Limb (tissue), 2 donors: Measurements from ENCODE around the gene TMEM97.
"Not testable (repeated sequence)": the region's sequence is repeated elsewhere in the genome, so short reads cannot be mapped to it uniquely, and the experiment has no call there.

Experiments used
- DNase-seq, 2 donors: peaks; one replicate each; pipeline ENCODE4 v3.0.0-alpha.2; 2016; ENCODE audit errors: extremely low spot score in 2 of 2

Gene TMEM97

DNA sequence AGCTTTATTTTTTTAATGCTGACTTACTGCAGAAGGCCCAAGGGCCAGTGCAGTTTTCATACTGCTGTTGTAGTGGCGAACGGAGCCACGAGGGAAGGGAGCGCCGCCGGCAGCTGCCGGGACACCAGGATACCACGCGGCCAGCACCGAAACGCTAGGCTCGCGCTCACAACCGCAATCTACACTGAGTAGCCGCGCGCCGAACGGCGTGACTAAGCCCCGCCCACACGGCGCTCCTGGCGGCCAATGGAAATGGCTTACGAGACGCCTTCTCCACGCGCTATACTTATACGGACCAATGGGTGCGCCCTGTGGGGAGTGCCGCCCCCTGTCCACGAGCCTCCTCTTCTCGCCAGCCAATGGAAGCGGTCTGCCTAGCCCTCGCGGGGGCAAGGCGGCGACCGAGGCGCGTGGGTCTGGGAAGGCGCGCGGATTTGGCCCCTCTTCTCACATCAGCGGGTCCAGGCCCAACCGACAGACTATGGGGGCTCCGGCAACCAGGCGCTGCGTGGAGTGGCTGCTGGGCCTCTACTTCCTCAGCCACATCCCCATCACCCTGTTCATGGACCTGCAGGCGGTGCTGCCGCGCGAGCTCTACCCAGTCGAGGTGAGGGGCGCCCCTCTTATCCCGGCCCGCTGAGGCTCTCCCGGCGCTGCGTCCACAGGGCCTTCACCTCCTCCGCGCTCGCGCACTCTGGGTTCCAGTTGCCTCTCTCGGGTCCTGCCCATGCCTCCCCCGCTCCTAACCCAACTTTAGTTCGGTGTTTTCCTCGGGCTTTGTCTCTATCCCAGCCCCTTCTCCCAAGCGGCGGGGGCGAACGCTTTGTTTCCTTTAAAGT lies at the start of gene TMEM97:
Gene TMEM97 (plus strand): TSS at position 442 of the 839 bp plus-strand sequence. CDS start 40 bp downstream, at position 482.
- DNase-seq: peak; percentile 96 to 98

DNA sequence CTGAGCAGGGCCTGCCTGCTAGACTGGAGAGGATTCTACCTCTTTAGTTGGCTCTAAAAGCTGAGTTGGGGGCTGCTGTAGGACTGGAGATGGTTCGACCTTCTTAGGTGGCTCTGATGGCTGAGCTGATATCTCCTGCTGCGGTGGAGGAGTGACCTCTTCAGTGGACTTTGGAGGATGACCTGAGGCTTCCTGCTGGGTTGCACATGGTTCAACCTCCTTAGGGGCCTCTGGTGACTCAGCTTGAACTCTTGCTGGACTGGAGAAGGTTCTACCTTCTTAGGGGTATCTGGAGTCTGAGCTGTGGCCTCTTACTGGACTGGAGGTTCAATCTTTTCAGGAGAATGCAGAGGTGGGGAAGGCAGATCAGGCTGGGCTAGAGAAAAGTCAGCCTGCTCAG lies 48.9 kb upstream of the TMEM97 start:
- no peak for DNase-seq

DNA sequence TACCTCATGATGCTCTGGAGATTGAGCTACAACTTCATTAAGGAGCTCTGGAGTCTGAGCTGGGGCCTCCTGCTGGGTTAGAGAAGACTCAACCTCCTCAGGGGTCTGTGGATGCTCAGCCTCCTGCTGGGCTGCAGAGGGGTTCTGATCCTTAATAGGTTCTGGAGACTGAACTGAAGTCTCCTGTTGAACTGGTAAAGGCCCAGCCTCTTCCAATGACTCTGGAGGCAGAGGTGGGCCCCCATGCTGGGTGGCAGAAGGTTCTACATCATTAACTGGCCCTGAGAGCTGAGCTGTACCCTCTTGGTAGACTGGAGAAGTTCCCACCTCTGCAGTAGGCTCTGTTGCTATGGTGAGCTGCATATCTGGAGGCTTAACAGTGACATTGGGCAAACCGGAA lies 48.1 kb upstream of the TMEM97 start:
- no peak for DNase-seq

DNA sequence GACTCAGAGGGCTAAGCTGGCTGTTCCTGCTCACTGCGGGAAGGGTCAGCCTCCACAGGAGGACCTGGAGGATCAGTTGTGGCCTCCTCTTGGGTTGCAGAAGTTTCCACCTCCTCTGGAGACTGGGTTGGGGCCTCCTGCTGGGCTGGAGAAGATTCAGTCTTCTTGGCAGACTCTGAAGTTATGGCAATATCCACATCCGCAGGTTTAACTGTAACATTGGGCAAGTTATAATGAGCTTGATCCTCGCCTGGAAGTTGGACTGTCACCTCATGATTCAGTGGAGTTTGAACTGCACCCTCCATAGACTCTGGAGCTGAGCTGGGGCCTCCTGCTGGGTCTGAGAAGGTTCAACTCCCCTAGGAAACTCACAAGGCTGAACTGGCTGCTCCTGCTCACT lies 47.6 kb upstream of the TMEM97 start:
- no peak for DNase-seq

DNA sequence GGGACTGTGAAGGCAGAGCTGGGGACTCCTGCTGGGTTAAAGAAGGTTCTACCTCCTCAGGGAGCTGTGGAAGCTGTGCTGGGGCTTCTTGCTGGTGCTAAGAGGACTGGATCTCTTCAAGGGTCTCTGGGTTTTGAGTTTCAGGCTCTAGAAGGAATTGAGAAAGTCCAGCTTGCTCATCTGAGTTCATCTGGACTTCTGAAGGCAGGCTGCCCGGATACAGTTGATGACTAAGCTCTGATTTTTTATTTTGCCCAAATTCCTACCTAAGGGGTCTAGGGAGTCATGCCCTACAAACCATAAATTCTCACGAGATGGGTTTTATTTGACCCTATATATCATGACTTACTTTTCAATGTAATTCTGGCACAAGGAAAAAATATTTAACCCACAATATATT lies 46.8 kb upstream of the TMEM97 start:
- DNase-seq: no peak

DNA sequence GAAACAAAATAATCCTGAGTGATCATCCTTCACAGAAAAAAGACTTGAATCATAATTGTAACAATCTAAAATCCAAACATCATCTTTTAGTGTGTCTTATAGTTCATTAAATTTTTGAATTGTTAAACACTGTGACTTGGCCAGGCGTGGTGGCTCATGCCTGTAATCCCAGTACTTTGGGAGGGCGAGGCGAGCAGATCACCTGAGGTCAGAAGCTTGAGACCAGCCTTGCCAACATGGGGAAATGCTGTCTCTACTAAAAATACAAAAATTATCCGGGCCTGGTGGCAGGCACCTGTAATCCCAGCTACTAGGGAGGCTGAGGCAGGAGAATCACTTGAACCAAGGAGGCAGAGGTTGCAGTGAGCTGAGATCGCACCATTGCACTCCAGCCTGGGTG lies 45.7 kb upstream of the TMEM97 start:
- not testable (repeated sequence) for DNase-seq

DNA sequence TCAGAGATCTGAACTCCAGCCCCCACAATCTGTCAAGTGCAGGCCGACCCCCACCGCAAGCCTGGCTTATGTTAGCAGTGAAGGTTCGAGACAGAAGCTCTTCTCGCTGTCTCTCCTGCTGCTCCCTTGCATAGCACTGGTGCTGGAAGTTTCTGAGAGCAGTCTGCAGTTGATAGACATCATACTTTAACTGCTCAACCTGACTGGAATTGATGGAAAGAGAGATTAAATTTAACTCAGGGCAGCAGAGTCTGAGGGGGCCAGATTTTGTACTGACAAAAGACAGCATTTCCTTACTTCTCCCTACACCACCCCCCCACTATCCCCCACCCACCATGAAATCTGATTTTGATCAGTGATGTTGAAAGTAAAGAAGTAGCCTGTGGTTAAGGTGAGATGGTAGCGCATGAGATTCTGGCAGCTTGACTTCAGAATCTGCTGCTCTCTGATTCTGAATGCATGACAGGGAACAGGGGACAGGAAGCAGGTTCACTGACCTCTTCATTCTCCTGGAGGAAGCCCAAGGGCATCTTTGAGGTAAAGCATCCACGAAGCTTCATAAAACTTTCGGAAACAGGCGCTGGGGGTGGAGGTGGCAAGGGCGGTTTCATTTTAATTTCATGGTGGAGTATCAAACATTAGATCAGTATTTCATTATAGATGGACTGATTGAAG lies 44.3 kb upstream of the TMEM97 start:
- no peak for DNase-seq

DNA sequence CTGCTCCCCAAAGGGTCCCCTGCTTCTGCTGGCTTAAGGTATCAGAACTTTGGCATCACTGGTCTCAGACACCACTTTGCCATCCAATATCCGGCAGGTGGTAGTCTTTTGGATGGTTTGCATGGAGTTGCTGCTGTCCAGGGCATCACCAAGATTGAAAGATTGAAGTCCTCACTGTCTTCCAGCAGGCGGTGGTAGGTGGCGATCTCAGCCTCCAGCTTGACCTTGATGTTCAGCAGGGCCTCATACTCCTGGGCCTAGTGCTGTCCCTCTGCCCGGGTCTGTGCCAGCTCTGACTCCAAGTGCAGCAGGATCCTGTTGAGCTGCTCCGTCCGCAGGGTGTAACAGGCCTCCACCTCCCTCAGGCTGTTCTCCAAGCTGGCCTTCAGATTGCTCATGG lies 43.0 kb upstream of the TMEM97 start:
- DNase-seq: no peak

DNA sequence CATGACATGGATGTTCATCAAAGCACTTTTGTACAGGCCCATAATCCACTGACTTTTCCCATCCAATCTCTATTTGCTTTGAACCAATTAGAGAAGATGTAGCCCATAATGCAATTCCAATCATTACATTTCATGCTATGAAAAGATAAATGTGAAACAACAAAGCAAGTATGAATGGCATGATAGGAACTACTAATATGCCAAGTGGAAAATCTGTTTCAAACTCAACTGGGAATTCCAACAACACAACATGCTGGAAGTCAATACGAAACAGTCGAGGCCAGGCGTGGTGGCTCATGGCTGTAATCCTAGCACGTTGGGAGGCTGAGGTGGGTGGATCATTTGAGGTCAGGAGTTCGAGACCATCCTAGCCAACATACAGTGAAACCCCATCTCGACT lies 39.6 kb upstream of the TMEM97 start:
- no peak for DNase-seq

DNA sequence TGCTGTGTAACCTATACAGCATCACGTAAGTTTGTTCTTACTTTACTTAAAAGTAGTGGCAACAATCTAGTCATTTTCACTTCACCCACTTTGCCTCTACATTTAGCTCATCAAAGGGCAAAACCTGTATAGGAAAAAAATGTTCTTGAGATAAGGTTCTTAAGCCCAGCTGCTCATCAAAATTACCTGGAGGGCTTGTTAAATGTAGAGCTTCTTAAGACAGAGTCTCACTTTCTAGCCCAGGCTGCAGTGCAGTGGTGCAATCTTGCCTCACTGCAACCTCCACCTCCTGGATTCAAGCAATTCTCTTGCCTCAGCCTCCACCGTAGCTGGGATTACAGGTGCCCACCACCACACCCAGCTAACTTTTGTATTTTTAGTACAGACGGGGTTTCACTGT lies 38.2 kb upstream of the TMEM97 start:
- DNase-seq: no peak

DNA sequence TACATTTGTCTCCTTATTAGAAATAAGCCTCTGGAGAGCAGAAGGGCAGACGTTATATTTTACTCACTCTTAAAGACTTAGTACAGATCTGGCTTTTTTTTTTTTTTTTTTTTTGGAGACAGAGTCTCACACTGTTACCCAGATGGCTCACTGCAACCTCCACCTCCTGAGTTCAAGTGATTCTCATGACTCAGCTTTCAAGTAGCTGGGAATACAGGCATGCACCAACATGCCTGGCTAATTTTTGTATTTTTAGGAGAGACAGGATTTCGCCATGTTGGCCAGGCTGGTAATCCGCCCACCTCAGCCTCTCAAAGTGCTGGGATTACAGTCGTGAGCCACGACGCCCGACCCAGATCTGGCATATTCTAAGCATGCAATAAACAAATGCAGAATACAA lies 36.4 kb upstream of the TMEM97 start:
- DNase-seq: no peak

DNA sequence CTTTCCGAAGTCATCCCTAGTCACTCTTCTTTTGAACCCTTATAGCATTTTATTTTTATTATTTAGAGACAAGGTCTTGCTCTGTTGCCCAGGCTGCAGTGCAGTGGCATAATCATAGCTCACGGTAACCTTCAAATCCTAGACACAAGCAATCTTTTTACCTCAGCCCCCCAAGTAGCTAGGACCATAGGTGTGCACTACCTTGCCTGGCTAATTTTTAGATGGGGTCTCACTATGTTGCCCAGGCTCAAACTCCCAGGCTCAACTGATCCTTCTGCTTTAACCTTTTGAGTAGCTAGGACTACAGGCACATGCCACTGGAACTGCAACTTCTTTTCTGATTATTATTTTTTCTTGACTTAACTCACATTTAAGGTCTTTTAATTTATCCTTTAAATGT lies 33.0 kb upstream of the TMEM97 start:
- DNase-seq: no peak

DNA sequence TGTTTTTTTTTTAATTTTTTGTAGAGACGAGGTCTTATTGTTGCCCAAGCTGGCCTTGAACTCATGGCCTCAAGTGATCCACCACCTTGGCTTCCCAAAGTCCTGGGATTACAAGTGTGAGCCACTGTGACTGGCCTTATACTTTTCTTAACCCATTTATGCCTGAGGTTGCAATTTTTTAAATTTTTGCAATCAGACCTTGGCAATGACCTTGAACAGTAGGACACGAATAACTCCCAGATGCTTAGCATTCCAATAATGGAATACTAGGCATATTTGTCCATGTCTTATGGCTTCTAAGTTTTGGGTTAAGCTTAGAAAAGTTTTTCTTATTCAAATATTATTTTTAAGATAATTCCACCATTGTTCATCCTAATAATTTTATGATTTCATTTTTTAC lies 28.3 kb upstream of the TMEM97 start:
- no peak for DNase-seq

DNA sequence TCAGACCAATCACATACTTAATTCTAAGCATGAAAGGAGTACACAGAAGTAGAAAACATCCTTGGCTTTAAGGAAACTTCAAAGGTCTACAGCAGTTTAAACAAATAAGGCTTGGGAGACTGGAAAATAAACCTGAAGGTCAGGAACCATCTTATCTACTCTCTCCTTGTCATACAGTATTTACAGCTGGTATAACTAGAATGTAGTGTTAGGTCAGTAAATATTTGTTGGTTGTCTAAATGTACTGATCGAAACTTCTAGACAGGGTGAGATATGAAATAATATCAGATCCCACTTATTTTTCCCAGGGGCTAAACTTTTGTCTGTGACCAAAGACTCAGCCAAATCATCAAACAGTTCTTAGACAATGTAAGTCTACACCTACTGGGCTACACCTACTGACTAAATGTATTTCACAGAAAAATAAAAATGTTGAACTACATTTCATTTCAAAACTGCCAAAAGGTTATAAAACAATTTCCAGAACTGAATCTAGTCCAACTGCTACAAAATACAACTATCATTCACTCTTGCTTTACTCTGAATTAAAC lies 27.1 kb upstream of the TMEM97 start:
- no peak for DNase-seq

DNA sequence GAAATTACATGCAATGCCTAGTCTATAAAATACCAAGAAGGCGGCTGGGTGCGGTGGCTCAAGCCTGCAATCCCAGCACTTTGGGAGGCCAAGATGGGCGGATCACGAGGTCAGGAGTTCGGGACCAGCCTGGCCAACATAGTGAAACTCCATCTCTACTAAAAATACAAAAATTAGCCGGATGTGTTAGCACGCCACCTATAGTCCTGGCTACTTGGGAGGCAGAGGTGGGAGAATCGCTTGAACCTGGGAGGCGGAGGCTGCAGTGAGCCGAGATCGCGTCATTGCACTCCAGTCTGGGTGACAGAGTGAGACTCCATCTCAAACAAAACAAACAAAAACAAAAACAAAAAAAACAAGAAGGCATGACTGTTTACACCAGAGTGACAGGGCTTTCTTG lies 26.1 kb upstream of the TMEM97 start:
- not testable (repeated sequence) for DNase-seq

DNA sequence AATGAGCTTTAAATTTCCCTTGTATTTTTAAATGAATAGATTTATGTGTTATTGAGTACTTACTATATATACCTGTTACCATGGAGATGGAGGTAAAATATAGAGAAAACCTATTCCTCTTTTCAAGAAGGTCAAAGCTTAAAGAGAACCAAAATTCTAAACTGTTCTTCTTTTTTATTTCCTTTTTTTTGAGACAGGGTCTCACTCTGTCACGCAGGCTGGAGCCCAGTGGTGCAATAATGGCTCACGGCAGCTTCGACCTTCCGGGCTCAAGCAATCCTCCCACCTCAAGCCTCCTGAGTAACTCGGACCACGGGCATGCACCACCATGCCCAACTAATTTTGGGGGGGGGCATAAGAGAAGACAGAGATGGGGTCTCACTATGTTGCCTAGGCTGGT lies 25.0 kb upstream of the TMEM97 start:
- no peak for DNase-seq

DNA sequence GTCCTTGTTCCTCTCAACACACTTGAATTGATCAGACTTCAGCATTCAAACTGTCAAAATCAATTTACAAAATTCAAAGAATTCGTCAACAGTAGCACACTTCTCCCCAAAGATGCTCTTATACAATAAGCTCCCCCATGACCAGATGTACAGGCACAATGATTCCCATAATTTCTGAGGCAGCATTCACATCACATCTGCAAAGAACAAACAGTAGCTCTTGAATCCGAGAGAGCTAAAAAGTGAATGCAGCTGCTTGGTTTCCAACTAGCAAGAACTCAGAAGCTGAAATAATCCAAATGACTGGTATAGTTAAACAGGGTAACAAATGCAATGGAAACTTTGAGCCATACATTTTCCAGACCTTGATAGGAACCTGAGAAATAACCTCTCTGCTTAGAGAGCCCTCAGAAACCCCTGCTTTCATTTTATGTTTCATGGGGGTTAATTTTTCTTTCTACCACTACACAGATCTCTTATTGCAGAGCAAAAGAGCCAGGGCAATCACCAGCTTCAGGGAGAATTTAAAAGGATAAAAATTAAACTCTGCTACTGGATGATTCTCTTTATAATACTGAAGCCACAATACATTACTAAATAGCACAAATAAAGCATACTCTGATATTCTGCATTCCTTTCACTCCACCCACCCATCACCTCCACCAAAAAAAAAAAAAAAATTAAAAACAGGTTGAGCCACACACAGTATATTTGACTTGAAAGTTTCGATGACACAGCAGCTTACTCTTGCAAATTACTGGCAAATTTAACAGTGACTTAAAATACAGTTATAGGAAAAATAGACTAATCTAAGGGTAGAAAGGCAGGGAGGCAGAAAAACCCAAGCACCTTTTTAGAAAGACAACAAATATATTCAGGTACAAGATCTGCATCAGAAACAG lies 23.1 kb upstream of the TMEM97 start:
- no peak for DNase-seq

DNA sequence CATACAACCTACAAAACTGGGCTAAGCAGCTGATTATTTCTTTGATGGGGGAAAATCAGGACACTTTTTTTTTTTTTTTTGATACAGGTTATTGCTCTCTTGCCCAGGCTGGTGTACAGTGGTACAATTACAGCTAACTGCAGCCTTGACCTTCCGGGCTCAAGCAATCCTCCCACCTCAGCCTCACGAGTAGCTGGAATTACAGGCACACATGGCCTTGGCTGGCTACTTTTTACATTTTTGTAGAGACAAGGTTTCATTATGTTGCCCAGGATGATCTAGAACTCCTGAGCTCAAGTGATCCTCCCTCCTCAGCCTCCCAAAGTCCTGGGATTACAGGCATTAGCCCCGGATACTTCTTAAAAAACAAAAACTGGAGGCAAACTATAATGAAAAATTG lies 20.6 kb upstream of the TMEM97 start:
- no peak for DNase-seq

DNA sequence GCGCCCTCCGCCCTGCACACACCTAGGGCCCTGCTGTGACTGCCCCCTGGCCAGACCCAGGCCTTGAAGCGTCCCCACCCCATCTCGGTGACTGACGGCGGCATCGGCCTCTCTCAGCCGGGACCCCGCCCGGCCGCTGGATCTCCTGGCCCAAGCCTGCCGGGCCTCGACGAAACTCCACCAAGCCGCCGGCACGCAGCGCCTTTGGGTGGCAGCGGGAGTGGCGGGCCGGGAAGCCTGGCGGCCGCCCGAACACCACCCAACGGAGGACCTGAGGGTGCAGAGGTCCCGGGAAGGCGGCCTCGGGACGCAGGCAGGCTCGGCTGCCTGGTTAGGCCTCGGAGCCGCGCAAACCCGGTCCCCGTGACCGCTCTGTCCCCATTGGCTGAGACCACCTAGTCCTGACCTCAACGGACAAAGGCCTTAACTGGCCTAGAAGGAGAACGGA lies 12.0 kb upstream of the TMEM97 start:
- DNase-seq: peak in 1 of 2 donors; percentile 38

DNA sequence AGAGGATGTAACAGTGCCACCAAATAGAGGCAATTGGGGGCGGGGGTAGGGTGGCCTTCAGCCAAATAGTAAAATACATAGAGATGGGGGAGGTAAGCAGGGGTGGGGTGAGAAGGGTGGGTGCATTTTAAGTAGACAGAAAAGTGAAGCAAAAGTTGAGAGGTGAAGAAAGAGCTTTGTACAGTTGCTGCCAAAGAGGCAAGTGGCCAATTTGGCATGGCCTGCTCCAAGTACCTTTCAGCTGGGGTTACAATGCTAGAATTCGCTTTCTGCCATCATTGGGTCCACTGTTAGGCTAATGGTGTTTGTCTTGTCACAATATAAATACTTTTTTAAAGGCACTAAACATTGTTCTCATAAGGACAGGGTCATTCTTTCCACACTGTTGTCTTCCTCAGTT lies 5.2 kb upstream of the TMEM97 start:
- no peak for DNase-seq

DNA sequence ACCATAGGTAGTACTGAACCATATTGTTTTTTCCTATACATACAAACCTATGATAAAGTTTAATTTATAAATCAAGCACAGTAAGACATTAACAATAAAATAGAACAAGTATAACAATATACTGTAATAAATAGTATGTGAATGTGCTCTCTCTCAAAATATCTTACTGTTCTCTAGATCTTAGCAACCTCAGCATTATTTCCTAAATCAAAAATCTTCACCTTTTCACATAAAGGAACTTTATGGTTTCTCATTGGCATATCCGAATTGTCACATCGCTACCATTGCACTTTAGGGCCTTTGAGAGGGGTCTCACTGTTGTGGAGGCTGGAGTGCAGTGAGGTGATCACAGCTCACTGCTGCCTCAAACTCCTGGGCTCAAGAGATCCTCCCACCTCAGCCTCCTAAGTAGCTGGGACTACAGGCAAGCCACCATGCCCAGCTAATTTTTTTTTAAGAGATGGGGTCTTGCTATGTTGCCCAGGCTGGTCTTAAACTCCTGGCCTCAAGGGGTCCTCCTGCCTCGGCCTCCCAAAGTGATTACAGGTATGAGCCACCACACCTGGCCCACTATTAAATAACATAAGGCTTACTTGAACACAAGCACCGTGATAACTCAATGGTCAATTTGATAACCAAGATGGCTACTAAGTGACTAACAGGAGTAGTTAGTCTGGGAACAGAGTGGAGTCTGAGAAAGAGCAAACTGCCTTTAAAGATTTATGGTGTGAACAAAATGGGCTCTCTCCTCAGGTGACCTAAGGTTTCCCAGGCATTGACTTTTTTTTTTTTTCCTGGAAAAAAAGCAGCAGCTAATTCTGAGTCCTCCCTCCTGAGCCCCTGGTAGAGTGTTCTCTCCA lies 2.9 kb upstream of the TMEM97 start:
- no peak for DNase-seq
